Measurements from ENCODE around the gene PKHD1.

PKHD1 gene

DNA sequence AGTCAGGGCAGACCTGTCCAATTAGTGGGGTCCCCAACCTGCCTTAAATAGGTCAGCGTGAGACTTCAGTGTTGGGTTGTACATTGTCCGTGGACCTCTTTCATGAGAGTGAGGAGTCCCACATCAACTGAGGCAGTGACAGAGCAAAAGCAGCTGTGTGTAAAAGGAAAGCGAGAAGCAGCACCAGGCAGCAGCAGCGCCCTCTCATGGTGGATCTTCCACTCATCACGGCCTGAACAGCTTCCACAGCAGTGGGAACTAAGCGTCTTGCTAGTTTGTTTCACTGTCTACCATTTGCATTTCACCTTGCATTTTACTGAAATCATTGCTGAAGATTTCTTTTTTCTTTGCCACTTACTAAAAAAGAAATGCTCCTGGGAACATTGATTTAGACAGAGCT lies 333.8 kb downstream of the PKHD1 start:
- Mint-ChIP-seq H3K27me3 (no peaks in the 10 kb centered on the region), H3K4me3 (no peak overlapping the region), H3K9me3 (peaks cover 2% of the 10 kb centered on the region), H3K4me1 (no peaks in the 10 kb centered on the region), H3K36me3 (no peaks in the 10 kb centered on the region), H3K27ac (no peak overlapping the region)
- no peak for ATAC-seq (ENCODE audit: low read depth)
- no peak for DNase-seq (ENCODE audit: low spot score in 2 of 2)

DNA sequence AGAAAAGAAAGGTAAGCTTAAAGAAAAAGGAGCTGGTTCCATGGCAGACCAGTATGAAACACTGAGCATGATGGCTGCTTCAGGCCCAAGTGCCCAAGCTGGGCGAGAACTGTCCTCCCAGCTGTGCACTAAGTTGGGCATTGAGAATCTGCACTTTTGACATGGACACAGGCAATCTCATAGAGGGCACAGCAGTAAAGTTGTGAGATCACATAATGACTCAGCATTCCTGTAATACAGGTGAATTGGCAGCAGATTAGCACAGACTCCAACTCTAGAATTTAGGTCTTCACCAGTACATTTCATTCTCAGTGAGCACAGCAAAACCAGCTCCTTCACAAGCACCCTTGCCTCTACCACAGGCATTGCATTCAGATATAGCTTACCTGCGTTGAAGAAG lies 343.4 kb downstream of the PKHD1 start:
- Mint-ChIP-seq H3K9me3 (peaks cover 5% of the 10 kb centered on the region), H3K27me3 (no peaks in the 10 kb centered on the region), H3K36me3 (no peaks in the 10 kb centered on the region), H3K4me3 (no peak overlapping the region), H3K27ac (no peak overlapping the region), H3K4me1 (no peaks in the 10 kb centered on the region)
- ATAC-seq (ENCODE audit: low read depth) (no peak), DNase-seq (ENCODE audit: low spot score in 2 of 2) (no peak)

DNA sequence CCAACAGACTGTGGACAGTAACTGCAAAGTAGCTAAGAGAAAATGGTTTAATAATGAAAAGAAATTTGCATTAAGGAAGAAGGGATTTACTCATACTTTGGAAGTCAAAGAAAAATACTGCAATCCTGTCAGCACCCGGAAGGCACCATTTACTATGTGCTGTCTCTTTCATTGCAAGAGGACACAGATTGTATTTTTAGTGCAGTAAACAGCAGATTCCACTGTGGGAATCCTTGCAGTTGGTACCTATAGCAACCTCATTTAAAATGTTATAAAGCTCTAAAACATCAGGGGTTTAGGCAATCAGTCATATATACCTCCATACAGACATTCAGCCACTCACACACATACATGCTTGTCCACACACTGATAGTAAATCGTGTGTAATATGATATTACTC lies 346.8 kb downstream of the PKHD1 start:
- Mint-ChIP-seq H3K4me1 (no peaks in the 10 kb centered on the region), H3K4me3 (no peak overlapping the region), H3K36me3 (no peaks in the 10 kb centered on the region), H3K27ac (no peak overlapping the region), H3K9me3 (peaks cover 9% of the 10 kb centered on the region), H3K27me3 (peaks cover 2% of the 10 kb centered on the region)
- DNase-seq (ENCODE audit: low spot score in 2 of 2) (no peak), ATAC-seq (ENCODE audit: low read depth) (no peak)

GRCh38 chr6:51738614-51739013 lies 348.8 kb downstream of the PKHD1 start:
- Mint-ChIP-seq H3K4me1 (no peaks in the 10 kb centered on the region), H3K27ac (no peak overlapping the region), H3K27me3 (peaks cover 2% of the 10 kb centered on the region), H3K36me3 (no peaks in the 10 kb centered on the region), H3K9me3 (peaks cover 9% of the 10 kb centered on the region), H3K4me3 (no peak overlapping the region)
- no peak for DNase-seq (ENCODE audit: low spot score in 2 of 2)
- ATAC-seq (ENCODE audit: low read depth): no peak

GRCh38 chr6:51737580-51738360 lies 349.6 kb downstream of the PKHD1 start:
- H3K4me3 Mint-ChIP-seq: no peak overlapping the region
- no peak for DNase-seq (ENCODE audit: low spot score in 2 of 2)
- H3K9me3 Mint-ChIP-seq: peaks cover 6% of the 10 kb centered on the region
- no peak overlapping the region for H3K27ac Mint-ChIP-seq
- no peaks in the 10 kb centered on the region for H3K36me3 Mint-ChIP-seq
- peaks cover 2% of the 10 kb centered on the region for H3K27me3 Mint-ChIP-seq
- no peak for ATAC-seq (ENCODE audit: low read depth)
- no peaks in the 10 kb centered on the region for H3K4me1 Mint-ChIP-seq

DNA sequence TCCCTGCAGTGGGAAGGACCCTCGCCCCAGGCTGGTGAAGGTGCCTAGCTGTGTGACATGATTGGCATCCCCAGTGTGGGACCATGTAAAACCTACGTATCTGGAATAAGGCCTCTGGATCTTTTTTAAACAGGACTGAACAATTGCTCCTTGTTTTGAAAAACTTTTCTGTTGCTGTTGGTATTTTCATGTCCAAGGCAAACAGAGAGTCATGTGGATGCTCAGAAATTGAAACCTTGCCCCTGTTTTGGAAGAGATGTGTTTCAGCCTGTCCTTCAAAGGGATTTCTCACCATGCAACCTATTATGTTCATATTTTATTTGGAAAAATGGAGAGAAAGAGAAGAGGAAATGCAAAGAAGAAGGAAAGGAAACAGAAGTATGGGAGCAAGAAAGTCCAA lies 362.3 kb downstream of the PKHD1 start:
- DNase-seq (ENCODE audit: low spot score in 2 of 2) (no peak), ATAC-seq (ENCODE audit: low read depth) (no peak)
- Mint-ChIP-seq H3K36me3 (no peaks in the 10 kb centered on the region), H3K9me3 (peaks cover 5% of the 10 kb centered on the region), H3K4me3 (no peak overlapping the region), H3K27ac (no peak overlapping the region), H3K4me1 (no peaks in the 10 kb centered on the region), H3K27me3 (no peaks in the 10 kb centered on the region)

GRCh38 chr6:51720327-51720726 lies 367.1 kb downstream of the PKHD1 start:
- DNase-seq (ENCODE audit: low spot score in 2 of 2) (no peak), ATAC-seq (ENCODE audit: low read depth) (no peak)
- peaks cover 5% of the 10 kb centered on the region for H3K9me3 Mint-ChIP-seq
- H3K36me3 Mint-ChIP-seq: no peaks in the 10 kb centered on the region
- no peak overlapping the region for H3K4me3 Mint-ChIP-seq
- no peaks in the 10 kb centered on the region for H3K4me1 Mint-ChIP-seq
- no peaks in the 10 kb centered on the region for H3K27me3 Mint-ChIP-seq
- H3K27ac Mint-ChIP-seq: no peak overlapping the region

- no peaks in the 10 kb centered on the region for H3K27me3 Mint-ChIP-seq
- no peak overlapping the region for H3K4me3 Mint-ChIP-seq
- DNase-seq (ENCODE audit: low spot score in 2 of 2): no peak
- ATAC-seq (ENCODE audit: low read depth): no peak
- peaks cover 5% of the 10 kb centered on the region for H3K9me3 Mint-ChIP-seq
- H3K27ac Mint-ChIP-seq: no peak overlapping the region
- no peaks in the 10 kb centered on the region for H3K4me1 Mint-ChIP-seq
- no peaks in the 10 kb centered on the region for H3K36me3 Mint-ChIP-seq
These were observed 368.1 kb downstream of the PKHD1 start for GRCh38 chr6:51719297-51719696.

GRCh38 chr6:51718533-51718932 lies 368.9 kb downstream of the PKHD1 start:
- H3K36me3 Mint-ChIP-seq: no peaks in the 10 kb centered on the region
- no peak overlapping the region for H3K4me3 Mint-ChIP-seq
- DNase-seq (ENCODE audit: low spot score in 2 of 2): no peak
- H3K4me1 Mint-ChIP-seq: no peaks in the 10 kb centered on the region
- H3K27ac Mint-ChIP-seq: no peak overlapping the region
- H3K27me3 Mint-ChIP-seq: no peaks in the 10 kb centered on the region
- no peak for ATAC-seq (ENCODE audit: low read depth)
- peaks cover 5% of the 10 kb centered on the region for H3K9me3 Mint-ChIP-seq

DNA sequence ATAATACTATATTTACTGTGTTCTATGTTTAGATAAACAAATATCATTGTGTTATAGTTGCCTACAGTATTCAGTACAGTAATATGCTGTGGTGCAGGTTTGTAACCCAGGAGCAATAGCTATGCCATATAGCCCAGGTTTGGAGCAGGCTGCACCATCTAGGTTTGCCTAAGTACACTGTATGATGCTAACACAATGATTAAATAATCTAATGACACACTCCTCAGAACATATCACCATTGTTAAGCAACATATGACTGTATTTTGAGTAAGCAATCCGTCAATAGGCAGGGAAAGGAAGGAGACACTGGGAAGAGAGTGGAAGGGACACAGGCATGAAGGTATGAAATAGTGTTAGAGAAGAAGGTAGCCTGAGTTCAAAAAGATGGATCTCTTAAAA lies 369.9 kb downstream of the PKHD1 start:
- Mint-ChIP-seq H3K27ac (no peak overlapping the region), H3K4me1 (no peaks in the 10 kb centered on the region), H3K27me3 (no peaks in the 10 kb centered on the region), H3K4me3 (no peak overlapping the region), H3K9me3 (peaks cover 5% of the 10 kb centered on the region), H3K36me3 (no peaks in the 10 kb centered on the region)
- no peak for DNase-seq (ENCODE audit: low spot score in 2 of 2)
- no peak for ATAC-seq (ENCODE audit: low read depth)

- DNase-seq (ENCODE audit: low spot score in 2 of 2): no peak
- Mint-ChIP-seq H3K4me1 (no peaks in the 10 kb centered on the region), H3K4me3 (no peak overlapping the region), H3K9me3 (peaks cover 2% of the 10 kb centered on the region), H3K27ac (no peak overlapping the region), H3K36me3 (no peaks in the 10 kb centered on the region), H3K27me3 (no peaks in the 10 kb centered on the region)
- ATAC-seq (ENCODE audit: low read depth): no peak
These were observed 375.5 kb downstream of the PKHD1 start for GRCh38 chr6:51711876-51712275.

DNA sequence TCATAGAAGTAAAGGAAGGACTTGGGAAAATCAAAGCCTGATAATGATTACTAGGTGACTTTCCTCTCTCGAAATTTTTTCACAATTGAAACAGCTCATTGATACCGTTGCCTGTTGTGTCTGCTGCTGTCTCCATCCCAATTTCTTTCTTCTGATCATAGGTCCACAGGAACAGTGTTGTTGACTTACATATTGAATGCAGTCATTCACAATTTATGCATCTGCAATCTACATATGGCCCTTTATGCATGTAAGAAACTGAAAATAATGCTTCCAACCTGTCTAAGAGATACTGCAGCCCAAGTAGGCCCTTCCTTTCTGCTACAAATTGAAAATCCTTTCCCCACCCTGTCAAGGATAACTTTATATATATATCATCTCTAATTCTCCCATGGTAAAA lies 381.3 kb downstream of the PKHD1 start:
- H3K4me3 Mint-ChIP-seq: no peak overlapping the region
- H3K9me3 Mint-ChIP-seq: peaks cover 4% of the 10 kb centered on the region
- H3K4me1 Mint-ChIP-seq: no peaks in the 10 kb centered on the region
- no peak overlapping the region for H3K27ac Mint-ChIP-seq
- H3K36me3 Mint-ChIP-seq: no peaks in the 10 kb centered on the region
- H3K27me3 Mint-ChIP-seq: no peaks in the 10 kb centered on the region
- DNase-seq (ENCODE audit: low spot score in 2 of 2): no peak
- no peak for ATAC-seq (ENCODE audit: low read depth)

- Mint-ChIP-seq H3K36me3 (no peaks in the 10 kb centered on the region), H3K27ac (no peak overlapping the region), H3K27me3 (no peaks in the 10 kb centered on the region), H3K4me1 (no peaks in the 10 kb centered on the region), H3K9me3 (peaks cover 4% of the 10 kb centered on the region), H3K4me3 (no peak overlapping the region)
- DNase-seq (ENCODE audit: low spot score in 2 of 2) (no peak), ATAC-seq (ENCODE audit: low read depth) (no peak)
These were observed 382.4 kb downstream of the PKHD1 start for GRCh38 chr6:51704932-51705540.

- H3K4me3 Mint-ChIP-seq: no peak overlapping the region
- H3K27ac Mint-ChIP-seq: no peak overlapping the region
- ATAC-seq (ENCODE audit: low read depth) (no peak), DNase-seq (ENCODE audit: low spot score in 2 of 2) (no peak)
- H3K4me1 Mint-ChIP-seq: no peaks in the 10 kb centered on the region
- H3K9me3 Mint-ChIP-seq: peaks cover 4% of the 10 kb centered on the region
- H3K36me3 Mint-ChIP-seq: no peaks in the 10 kb centered on the region
- no peaks in the 10 kb centered on the region for H3K27me3 Mint-ChIP-seq
These were observed 384.6 kb downstream of the PKHD1 start for GRCh38 chr6:51702851-51703250.

GRCh38 chr6:51684603-51685002 lies 402.8 kb downstream of the PKHD1 start:
- H3K4me1 Mint-ChIP-seq: no peaks in the 10 kb centered on the region
- H3K27me3 Mint-ChIP-seq: no peaks in the 10 kb centered on the region
- peaks cover 2% of the 10 kb centered on the region for H3K9me3 Mint-ChIP-seq
- DNase-seq (ENCODE audit: low spot score in 2 of 2): no peak
- H3K4me3 Mint-ChIP-seq: no peak overlapping the region
- H3K36me3 Mint-ChIP-seq: no peaks in the 10 kb centered on the region
- no peak for ATAC-seq (ENCODE audit: low read depth)
- no peak overlapping the region for H3K27ac Mint-ChIP-seq

Data from memory B cell (primary cell).